Measurements from ENCODE around the gene CD4.

DNA sequence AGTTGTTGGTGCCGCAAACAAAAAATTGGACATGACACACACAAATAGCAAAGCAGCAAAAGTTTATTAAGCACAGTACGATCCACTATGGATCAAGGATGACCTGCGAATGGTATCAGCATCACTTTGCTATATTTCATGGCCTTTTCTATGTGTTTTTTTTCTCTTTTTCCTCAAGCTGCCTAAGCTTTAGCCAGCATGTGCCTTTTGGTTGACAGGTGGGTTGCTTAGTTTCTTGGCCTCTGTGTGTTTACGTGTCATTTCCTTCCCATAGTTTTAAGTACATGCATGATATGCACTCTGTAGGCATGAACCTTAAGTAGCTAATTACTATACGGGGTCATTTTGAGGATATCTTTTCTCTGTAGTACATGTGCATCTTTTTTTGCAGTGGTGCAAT is 9.8 kb downstream of the CD4 start:
- TF ChIP-seq, protein P1, sequence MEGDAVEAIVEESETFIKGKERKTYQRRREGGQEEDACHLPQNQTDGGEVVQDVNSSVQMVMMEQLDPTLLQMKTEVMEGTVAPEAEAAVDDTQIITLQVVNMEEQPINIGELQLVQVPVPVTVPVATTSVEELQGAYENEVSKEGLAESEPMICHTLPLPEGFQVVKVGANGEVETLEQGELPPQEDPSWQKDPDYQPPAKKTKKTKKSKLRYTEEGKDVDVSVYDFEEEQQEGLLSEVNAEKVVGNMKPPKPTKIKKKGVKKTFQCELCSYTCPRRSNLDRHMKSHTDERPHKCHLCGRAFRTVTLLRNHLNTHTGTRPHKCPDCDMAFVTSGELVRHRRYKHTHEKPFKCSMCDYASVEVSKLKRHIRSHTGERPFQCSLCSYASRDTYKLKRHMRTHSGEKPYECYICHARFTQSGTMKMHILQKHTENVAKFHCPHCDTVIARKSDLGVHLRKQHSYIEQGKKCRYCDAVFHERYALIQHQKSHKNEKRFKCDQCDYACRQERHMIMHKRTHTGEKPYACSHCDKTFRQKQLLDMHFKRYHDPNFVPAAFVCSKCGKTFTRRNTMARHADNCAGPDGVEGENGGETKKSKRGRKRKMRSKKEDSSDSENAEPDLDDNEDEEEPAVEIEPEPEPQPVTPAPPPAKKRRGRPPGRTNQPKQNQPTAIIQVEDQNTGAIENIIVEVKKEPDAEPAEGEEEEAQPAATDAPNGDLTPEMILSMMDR (IDR thresholded peaks at IDR 0.05) = no peak
- no peak for TF ChIP-seq POLR2A (IDR thresholded peaks at IDR 0.05)

Data from adrenal gland (tissue), 5 donors.